ENCODE measurements around the gene PSMD12.

GRCh38 chr17:67372751-67373150 lies 6.4 kb upstream of the PSMD12 start:
- no peak for TF ChIP-seq CTCF (IDR thresholded peaks at IDR 0.05; ENCODE audit: low read depth, low read length, poor library complexity, severe bottlenecking)
- no peak for TF ChIP-seq EZH2phosphoT487 (IDR thresholded peaks at IDR 0.05; ENCODE audit: borderline replicate concordance, low read length)
